ENCODE data around the gene POLA2. TPM values are rescaled to one million over a fixed set of nuclear protein-coding genes. Genes with fewer than 3 reads are reported as not detected.

POLA2 gene
- total and polyA plus RNA-seq, 9 of the 15 experiments (the other 6 are each of a cell fraction or from before 2014, with no cell fraction given), result 2.7 to 134 (median 44.4) TPM

GRCh38 chr11:65329944-65330403, 68.2 kb downstream of the POLA2 start:
- Histone ChIP-seq H3K4me1 (replicated peaks in 1 of 2; ENCODE audit: control insufficient read depth in 2 of 2, insufficient read depth in 2 of 2, low read length in 2 of 2) (peaks cover 10 to 11% of the 10 kb centered on the region in 2 experiments; a peak in 4 of 5 replicates), H2AFZ (ENCODE audit: low read depth, low read length) (peak overlapping the region; percentile 89), H3K4me3 (no peak overlapping the region), H4K20me1 (replicated peaks; ENCODE audit: control insufficient read depth, insufficient read depth, low read length) (no peaks in the 10 kb centered on the region), H3K79me2 (ENCODE audit: control insufficient read depth, insufficient read depth, low read length) (peaks cover 16% of the 10 kb centered on the region), H3K9ac (ENCODE audit: insufficient read depth in 1 of 2, low read depth in 2 of 2, low read length in 2 of 2) (peak overlapping the region in 1 of 2 experiments; percentile 44; a peak in 2 of 4 replicates), H3K36me3 (ENCODE audit: control insufficient read depth, insufficient read depth, low read length) (no peaks in the 10 kb centered on the region), H3K9me3 (replicated peaks; ENCODE audit: control insufficient read depth, insufficient read depth, low read depth, low read length) (no peaks in the 10 kb centered on the region), H3K27ac (ENCODE audit: extremely low read depth, low read depth, low read length) (no peak overlapping the region; the same call in 1 of the 3 replicates), H3K9me1 (ENCODE audit: control insufficient read depth, insufficient read depth, low read length) (no peaks in the 10 kb centered on the region), H3K4me2 (ENCODE audit: insufficient read depth, low read length) (peak overlapping the region; percentile 24; the same call in 1 of the 2 replicates), H3K27me3 (ENCODE audit: control insufficient read depth in 2 of 2, insufficient read depth in 2 of 2, low read length in 2 of 2) (no peaks in the 10 kb centered on the region)
- in situ Hi-C loops (cut with MboI) (no loop called here), intact Hi-C loops (cut with micrococcal nuclease) (loop anchor here (1.0 to 2.0 kb wide), 3 partner anchors 13 to 125 kb away; no protein-coding TSS in a partner anchor)
- ATAC-seq (peak; percentile 65), FAIRE-seq (peak; percentile 94), DNase-seq (ENCODE audit: extremely low read depth in 1 of 4, low spot score in 3 of 4) (peak; percentile 52 to 96 (median 64))
- WGBS (ENCODE audit: insufficient coverage, low coverage, missing lambda C conversion rate), result 2% methylated on average over 13 of the region's 13 CpGs
- no TSS peak for BruUV-seq (replicated peaks)
- ChIA-PET POLR2A (interaction anchor here (0.7 to 8.2 kb wide), 14 partner anchors 8 to 212 kb away, joined by 3 to 119 read pairs (median 3); partner anchors contain the start of gene MALAT1), CTCF (ENCODE audit: low intra/inter-chr PET ratio) (interaction anchor here (0.8 to 2.2 kb wide), 5 partner anchors 14 to 219 kb away, joined by 5 to 26 read pairs (median 6); no protein-coding TSS in a partner anchor)
- no peak for TF ChIP-seq ZNF232 (CRISPR knock-in tag; IDR thresholded peaks at IDR 0.05)
- 0 out of 2 replicates have a peak, but pooled peaks have one; percentile 35 for TF ChIP-seq NBN (IDR thresholded peaks at IDR 0.05; ENCODE audit: low read depth)
- no peak for TF ChIP-seq NFYB (IDR thresholded peaks at IDR 0.05; ENCODE audit: extremely low read depth, insufficient read length)
- 0 out of 2 replicates have a peak, but pooled peaks have one; percentile 51 for TF ChIP-seq SMAD3 (CRISPR knock-in tag; conservative IDR thresholded peaks at IDR 0.05)
- TF ChIP-seq YY1 (IDR thresholded peaks at IDR 0.05; ENCODE audit: borderline replicate concordance in 1 of 3, control insufficient read depth in 1 of 3, extremely low read depth in 1 of 3, insufficient read depth in 3 of 3, insufficient read length in 1 of 3, insufficient replicate concordance in 2 of 3, low read depth in 1 of 3, low read length in 2 of 3), result peak in 1 of 3 experiments; percentile 78
- TF ChIP-seq E4F1 (CRISPR knock-in tag; IDR thresholded peaks at IDR 0.05; ENCODE audit: borderline replicate concordance), result no peak
- TF ChIP-seq SMC3 (conservative IDR thresholded peaks at IDR 0.05; ENCODE audit: insufficient read depth, low read depth, low read length), result peak; percentile 68; the same call in 1 of the 2 replicates
- peak in 1 of 2 experiments; percentile 30; a peak in 1 of 4 replicates for TF ChIP-seq ZNF639 (CRISPR knock-in tag; conservative IDR thresholded peaks at IDR 0.05 in 1 of 2, IDR thresholded peaks at IDR 0.05 in 1 of 2)
- TF ChIP-seq DPF2 (IDR thresholded peaks at IDR 0.05), result peak; percentile 21; the same call in 1 of the 2 replicates
- peak in 1 of 2 experiments; percentile 47 for TF ChIP-seq E2F6 (IDR thresholded peaks at IDR 0.05; ENCODE audit: borderline replicate concordance in 1 of 2, extremely low read depth in 1 of 2, insufficient read depth in 1 of 2, insufficient read length in 1 of 2, low read depth in 1 of 2, low read length in 1 of 2, poor library complexity in 1 of 2, severe bottlenecking in 1 of 2)
- no peak for TF ChIP-seq NR3C1 (CRISPR knock-in tag; IDR thresholded peaks at IDR 0.05)
- no peak for TF ChIP-seq POLR2G (IDR thresholded peaks at IDR 0.05; ENCODE audit: low read depth, low read length)
- peak; percentile 46; the same call in 1 of the 2 replicates for TF ChIP-seq HDAC2 (IDR thresholded peaks at IDR 0.05)
